IMR-90 (cell line): ENCODE data around the gene PLCL1.

Experiments
- FOS ChIP-seq: fragments of 150-350 bp; IDR thresholded peaks from 2 replicates; pipeline ENCODE4 v1.6.1; 2016; ENCODE audit warnings: low read depth, low read length
- MAZ ChIP-seq: IDR thresholded peaks from 2 replicates; pipeline ENCODE4 v1.6.1; 2012; ENCODE audit warnings: low read depth, mild to moderate bottlenecking, low read length, improper control_type of control experiment, moderate library complexity, borderline replicate concordance
- POLR2A ChIP-seq: IDR thresholded peaks from 2 replicates; pipeline ENCODE4 v1.6.1; 2012; ENCODE audit warnings: mild to moderate bottlenecking, low read depth, low read length
- RAD21 ChIP-seq: IDR thresholded peaks from 2 replicates; pipeline ENCODE4 v1.6.1; 2012; ENCODE audit warnings: low read length, improper control_type of control experiment
- RFX5 ChIP-seq: IDR thresholded peaks from 2 replicates; pipeline ENCODE4 v1.8.0; 2012; ENCODE audit warnings: low read depth, mild to moderate bottlenecking, low read length, moderate library complexity
- TF ChIP-seq, protein P1 (sequence below): conservative IDR thresholded peaks from 2 replicates; pipeline ENCODE4 v1.5.1; 2012; ENCODE audit warnings: mild to moderate bottlenecking, low read depth, low read length, improper control_type of control experiment

DNA sequence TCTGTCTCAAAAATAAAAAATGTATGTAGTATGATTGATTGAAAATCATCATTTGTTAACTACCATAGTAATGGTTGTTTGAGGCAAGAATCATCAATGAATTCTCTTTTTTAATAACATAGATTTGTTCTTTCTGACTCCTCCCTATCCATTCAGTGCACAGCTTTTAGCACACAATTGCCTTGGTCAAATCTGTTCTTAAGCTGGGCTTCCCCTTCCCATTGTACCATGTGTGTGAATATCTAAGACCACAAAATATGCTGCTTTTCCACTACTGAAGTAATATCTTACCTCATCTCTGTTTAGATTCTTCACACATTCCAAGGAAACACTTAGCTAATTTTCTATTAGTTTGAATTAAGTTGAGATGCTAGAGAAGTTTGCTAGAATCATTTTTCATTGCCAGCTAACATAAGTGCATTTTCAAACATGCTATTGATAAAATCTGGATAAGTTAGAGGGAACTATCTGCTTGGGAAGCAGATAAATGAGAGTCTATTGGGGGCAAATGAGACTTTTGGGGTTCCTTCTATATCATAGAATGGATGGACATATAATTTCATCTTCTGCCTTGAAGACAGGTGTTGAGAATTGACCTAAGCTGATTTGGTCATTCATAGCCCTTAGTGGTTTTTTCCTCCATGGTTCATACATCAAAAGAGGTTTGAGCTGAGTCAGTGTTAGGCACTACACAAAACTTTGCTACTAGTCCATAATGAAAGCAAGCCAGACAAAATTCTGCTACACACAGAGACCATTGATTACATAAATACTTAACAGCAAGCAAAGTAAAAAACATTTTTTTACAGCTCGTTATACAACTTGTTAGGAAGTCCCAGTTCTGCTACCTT, 231.9 kb downstream of the PLCL1 start:
- TF ChIP-seq RAD21 (no peak), POLR2A (no peak), MAZ (no peak), RFX5 (no peak), FOS (no peak)
- TF ChIP-seq, protein P1, sequence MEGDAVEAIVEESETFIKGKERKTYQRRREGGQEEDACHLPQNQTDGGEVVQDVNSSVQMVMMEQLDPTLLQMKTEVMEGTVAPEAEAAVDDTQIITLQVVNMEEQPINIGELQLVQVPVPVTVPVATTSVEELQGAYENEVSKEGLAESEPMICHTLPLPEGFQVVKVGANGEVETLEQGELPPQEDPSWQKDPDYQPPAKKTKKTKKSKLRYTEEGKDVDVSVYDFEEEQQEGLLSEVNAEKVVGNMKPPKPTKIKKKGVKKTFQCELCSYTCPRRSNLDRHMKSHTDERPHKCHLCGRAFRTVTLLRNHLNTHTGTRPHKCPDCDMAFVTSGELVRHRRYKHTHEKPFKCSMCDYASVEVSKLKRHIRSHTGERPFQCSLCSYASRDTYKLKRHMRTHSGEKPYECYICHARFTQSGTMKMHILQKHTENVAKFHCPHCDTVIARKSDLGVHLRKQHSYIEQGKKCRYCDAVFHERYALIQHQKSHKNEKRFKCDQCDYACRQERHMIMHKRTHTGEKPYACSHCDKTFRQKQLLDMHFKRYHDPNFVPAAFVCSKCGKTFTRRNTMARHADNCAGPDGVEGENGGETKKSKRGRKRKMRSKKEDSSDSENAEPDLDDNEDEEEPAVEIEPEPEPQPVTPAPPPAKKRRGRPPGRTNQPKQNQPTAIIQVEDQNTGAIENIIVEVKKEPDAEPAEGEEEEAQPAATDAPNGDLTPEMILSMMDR, result no peak
